Karpas-422 (cell line): ENCODE measurements around the gene SLC22A1. TPM values are rescaled to one million over a fixed set of nuclear protein-coding genes. Genes with fewer than 3 reads are reported as not detected.
"Not testable (repeated sequence)": the region's sequence is repeated elsewhere in the genome, so short reads cannot be mapped to it uniquely, and the experiment has no call there.

Source experiments
- DNase-seq: peaks from one replicate; pipeline ENCODE4 v3.0.0-alpha.2; 2015
- H2AFZ ChIP-seq: fragments of 200-600 bp; sonication (generic); 2 replicates; pipeline ENCODE4 v1.6.1; 2014; ENCODE audit warnings: antibody characterized with exemption, low read length, mixed read lengths
- H3K27ac ChIP-seq: fragments of 200-600 bp; sonication (generic); 2 replicates; pipeline ENCODE4 v1.5.1; 2014; ENCODE audit warnings: mild to moderate bottlenecking, low read length, moderate library complexity
- H3K27me3 ChIP-seq: fragments of 200-600 bp; sonication (generic); 2 replicates; pipeline ENCODE4 v1.6.1; 2014; ENCODE audit warnings: low read length, mixed read lengths
- H3K36me3 ChIP-seq: fragments of 200-600 bp; sonication (generic); 2 replicates; pipeline ENCODE4 v1.6.1; 2014; ENCODE audit warnings: low read length, mixed read lengths; ENCODE audit not compliant: insufficient read depth
- H3K4me1 ChIP-seq: fragments of 200-600 bp; sonication (generic); 2 replicates; pipeline ENCODE4 v1.6.1; 2014; ENCODE audit warnings: mild to moderate bottlenecking, low read length, mixed read lengths
- H3K4me2 ChIP-seq: fragments of 200-600 bp; sonication (generic); 2 replicates; pipeline ENCODE4 v1.6.1; 2014; ENCODE audit warnings: low read length, low read depth, mild to moderate bottlenecking; ENCODE audit not compliant: poor library complexity, severe bottlenecking
- H3K4me3 ChIP-seq: fragments of 200-600 bp; sonication (generic); 2 replicates; pipeline ENCODE4 v1.5.1; 2014; ENCODE audit warnings: mild to moderate bottlenecking, antibody characterized with exemption, low read length, mixed read lengths
- H3K79me2 ChIP-seq: fragments of 200-600 bp; sonication (generic); 2 replicates; pipeline ENCODE4 v1.6.1; 2014; ENCODE audit warnings: mild to moderate bottlenecking, low read length, mixed read lengths
- H3K9ac ChIP-seq: fragments of 200-600 bp; sonication (generic); 2 replicates; pipeline ENCODE4 v1.6.0; 2014; ENCODE audit warnings: low read length
- H3K9me2 ChIP-seq: fragments of 200-600 bp; sonication (generic), shearing (Covaris generic); replicated peaks from 2 replicates; pipeline ENCODE4 v1.6.0; 2014; ENCODE audit warnings: mild to moderate bottlenecking, low read length, moderate library complexity; ENCODE audit not compliant: insufficient read depth
- H3K9me3 ChIP-seq: fragments of 300-700, 200-600 bp; sonication (generic); 2 replicates; pipeline ENCODE4 v1.6.1; 2014; ENCODE audit warnings: low read length, mixed read lengths
- H4K20me1 ChIP-seq: fragments of 200-600 bp; sonication (generic); 2 replicates; pipeline ENCODE4 v1.6.1; 2014; ENCODE audit warnings: mild to moderate bottlenecking, antibody characterized with exemption, low read length, low read depth; ENCODE audit not compliant: insufficient read depth
- total RNA-seq: library from RNA; depleted of rRNA; stranded (reverse); fragments of >200 nt; shearing (Covaris generic); gene quantifications from 2 replicates; pipeline ENCODE4 v1.2.3, GENCODE V29; 2014; ENCODE audit warnings: low replicate concordance

SLC22A1 gene
- total RNA-seq, 1 experiment from 2014 or later = 0.78 TPM

- no peaks in the 10 kb centered on the region for H3K27me3 ChIP-seq
- H3K27ac ChIP-seq = no peak overlapping the region
- no peaks in the 10 kb centered on the region for H4K20me1 ChIP-seq
- H3K4me1 ChIP-seq = no peaks in the 10 kb centered on the region
- H3K9me3 ChIP-seq = no peaks in the 10 kb centered on the region
- H3K4me2 ChIP-seq = no peak overlapping the region
- no peak overlapping the region for H3K4me3 ChIP-seq
- H3K36me3 ChIP-seq = no peaks in the 10 kb centered on the region
- no peak overlapping the region for H2AFZ ChIP-seq
- H3K9ac ChIP-seq = no peak overlapping the region
- no peaks in the 10 kb centered on the region for H3K9me2 ChIP-seq
- DNase-seq = no peak
- H3K79me2 ChIP-seq = no peaks in the 10 kb centered on the region
Observed at GRCh38 chr6:160161647-160161986, 40.0 kb downstream of the SLC22A1 start.

- H3K9me3 ChIP-seq = no peaks in the 10 kb centered on the region
- no peak overlapping the region for H3K4me2 ChIP-seq
- H3K79me2 ChIP-seq = no peaks in the 10 kb centered on the region
- no peak overlapping the region for H3K9ac ChIP-seq
- no peak overlapping the region for H3K4me3 ChIP-seq
- H4K20me1 ChIP-seq = no peaks in the 10 kb centered on the region
- H2AFZ ChIP-seq = no peak overlapping the region
- H3K27me3 ChIP-seq = no peaks in the 10 kb centered on the region
- H3K36me3 ChIP-seq = no peaks in the 10 kb centered on the region
- no peaks in the 10 kb centered on the region for H3K4me1 ChIP-seq
- H3K9me2 ChIP-seq = no peaks in the 10 kb centered on the region
- DNase-seq = no peak
- H3K27ac ChIP-seq = no peak overlapping the region
Observed at GRCh38 chr6:160162030-160162566, 40.5 kb downstream of the SLC22A1 start.

GRCh38 chr6:160163425-160163824 lies 41.8 kb downstream of the SLC22A1 start:
- H4K20me1 ChIP-seq = no peaks in the 10 kb centered on the region
- no peak overlapping the region for H3K27ac ChIP-seq
- H3K4me1 ChIP-seq = no peaks in the 10 kb centered on the region
- no peaks in the 10 kb centered on the region for H3K36me3 ChIP-seq
- no peak overlapping the region for H2AFZ ChIP-seq
- no peak overlapping the region for H3K9ac ChIP-seq
- DNase-seq = no peak
- H3K9me3 ChIP-seq = no peaks in the 10 kb centered on the region
- no peaks in the 10 kb centered on the region for H3K79me2 ChIP-seq
- H3K9me2 ChIP-seq = no peaks in the 10 kb centered on the region
- no peak overlapping the region for H3K4me3 ChIP-seq
- no peaks in the 10 kb centered on the region for H3K27me3 ChIP-seq
- no peak overlapping the region for H3K4me2 ChIP-seq

GRCh38 chr6:160163912-160164311 lies 42.3 kb downstream of the SLC22A1 start:
- Histone ChIP-seq H2AFZ (no peak overlapping the region), H3K79me2 (no peaks in the 10 kb centered on the region), H3K9me2 (no peaks in the 10 kb centered on the region), H3K4me3 (no peak overlapping the region), H3K9ac (no peak overlapping the region), H3K27ac (no peak overlapping the region), H3K27me3 (no peaks in the 10 kb centered on the region), H4K20me1 (no peaks in the 10 kb centered on the region), H3K36me3 (no peaks in the 10 kb centered on the region), H3K4me1 (no peaks in the 10 kb centered on the region), H3K4me2 (no peak overlapping the region), H3K9me3 (no peaks in the 10 kb centered on the region)
- no peak for DNase-seq

- not testable (repeated sequence) for H3K36me3 ChIP-seq, H2AFZ ChIP-seq, H3K27me3 ChIP-seq, H3K4me3 ChIP-seq, H3K9me3 ChIP-seq, H3K9ac ChIP-seq, DNase-seq, H3K4me1 ChIP-seq, H3K9me2 ChIP-seq, H3K27ac ChIP-seq, H3K79me2 ChIP-seq, H4K20me1 ChIP-seq, H3K4me2 ChIP-seq
Observed at GRCh38 chr6:160165928-160166327, 44.3 kb downstream of the SLC22A1 start.

GRCh38 chr6:160167604-160168399 lies 46.2 kb downstream of the SLC22A1 start:
- H3K79me2 ChIP-seq = no peaks in the 10 kb centered on the region
- H3K9ac ChIP-seq = no peak overlapping the region
- DNase-seq = no peak
- H3K4me2 ChIP-seq = no peak overlapping the region
- H3K4me3 ChIP-seq = no peak overlapping the region
- no peaks in the 10 kb centered on the region for H3K27me3 ChIP-seq
- H3K4me1 ChIP-seq = no peaks in the 10 kb centered on the region
- H3K9me2 ChIP-seq = no peaks in the 10 kb centered on the region
- no peaks in the 10 kb centered on the region for H3K9me3 ChIP-seq
- no peaks in the 10 kb centered on the region for H3K36me3 ChIP-seq
- H4K20me1 ChIP-seq = no peaks in the 10 kb centered on the region
- no peak overlapping the region for H3K27ac ChIP-seq
- H2AFZ ChIP-seq = no peak overlapping the region

GRCh38 chr6:160170018-160170680 lies 48.5 kb downstream of the SLC22A1 start:
- no peaks in the 10 kb centered on the region for H3K9me2 ChIP-seq
- no peaks in the 10 kb centered on the region for H3K79me2 ChIP-seq
- no peak for DNase-seq
- H3K27ac ChIP-seq = no peak overlapping the region
- H3K27me3 ChIP-seq = no peaks in the 10 kb centered on the region
- no peaks in the 10 kb centered on the region for H3K4me1 ChIP-seq
- no peaks in the 10 kb centered on the region for H3K9me3 ChIP-seq
- no peak overlapping the region for H3K4me3 ChIP-seq
- no peaks in the 10 kb centered on the region for H4K20me1 ChIP-seq
- H3K9ac ChIP-seq = no peak overlapping the region
- no peaks in the 10 kb centered on the region for H3K36me3 ChIP-seq
- no peak overlapping the region for H2AFZ ChIP-seq
- H3K4me2 ChIP-seq = no peak overlapping the region

GRCh38 chr6:160172704-160173103 lies 51.1 kb downstream of the SLC22A1 start:
- no peak overlapping the region for H2AFZ ChIP-seq
- no peak overlapping the region for H3K9ac ChIP-seq
- H3K4me1 ChIP-seq = no peaks in the 10 kb centered on the region
- no peaks in the 10 kb centered on the region for H3K79me2 ChIP-seq
- H3K9me2 ChIP-seq = no peaks in the 10 kb centered on the region
- H3K27me3 ChIP-seq = no peaks in the 10 kb centered on the region
- H3K4me2 ChIP-seq = no peak overlapping the region
- no peak overlapping the region for H3K4me3 ChIP-seq
- H3K9me3 ChIP-seq = no peaks in the 10 kb centered on the region
- DNase-seq = no peak
- H3K27ac ChIP-seq = no peak overlapping the region
- H4K20me1 ChIP-seq = no peaks in the 10 kb centered on the region
- H3K36me3 ChIP-seq = no peaks in the 10 kb centered on the region
